Measurements from ENCODE around the gene SWSAP1.

SWSAP1 gene

GRCh38 chr19:11364935-11365334 is 9.5 kb upstream of the SWSAP1 start:
- no peak for TF ChIP-seq CTCF (IDR thresholded peaks at IDR 0.05; ENCODE audit: extremely low read depth, missing control alignments)
- DNase-seq (ENCODE audit: low spot score), result peak; percentile 7

DNA sequence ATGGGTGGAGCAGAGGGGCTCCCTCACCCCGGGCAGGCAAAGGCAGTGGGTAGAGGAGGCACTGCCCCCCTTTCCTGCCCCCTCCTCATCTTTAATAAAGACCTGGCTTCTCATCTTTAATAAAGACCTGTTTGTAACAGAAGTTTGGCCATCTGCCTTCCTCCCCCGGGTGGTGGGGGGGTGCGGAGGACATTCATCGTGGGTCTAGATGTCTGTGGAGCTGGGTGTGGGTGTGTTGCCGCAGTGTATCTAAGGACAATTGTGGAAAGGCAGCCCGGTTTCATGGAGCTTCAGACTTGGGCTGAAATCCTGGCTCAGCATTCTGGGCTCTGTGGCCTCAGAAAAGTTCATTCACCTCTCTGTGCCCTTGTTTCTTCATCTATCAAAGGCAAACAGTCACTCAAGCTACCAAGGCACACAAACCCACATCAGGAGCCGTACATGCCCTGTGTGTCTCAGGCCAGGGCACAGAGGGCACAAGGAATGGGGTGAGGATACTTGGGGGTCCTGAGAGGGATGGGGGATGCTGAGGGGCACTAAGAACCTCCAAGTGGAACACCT is 8.8 kb upstream of the SWSAP1 start:
- DNase-seq (ENCODE audit: low spot score), result peak; percentile 6

GRCh38 chr19:11367528-11367927 is 6.9 kb upstream of the SWSAP1 start:
- no peak for TF ChIP-seq CTCF (IDR thresholded peaks at IDR 0.05; ENCODE audit: extremely low read depth, missing control alignments)
- DNase-seq (ENCODE audit: low spot score), result no peak

More for the DNA sequence above, 8.8 kb upstream of the SWSAP1 start:
- TF ChIP-seq CTCF (IDR thresholded peaks at IDR 0.05; ENCODE audit: extremely low read depth, missing control alignments), result no peak

GRCh38 chr19:11370744-11371143 is 3.7 kb upstream of the SWSAP1 start:
- DNase-seq (ENCODE audit: low spot score), result no peak
- no peak for TF ChIP-seq CTCF (IDR thresholded peaks at IDR 0.05; ENCODE audit: extremely low read depth, missing control alignments)

GRCh38 chr19:11373166-11373884 is 1.1 kb upstream of the SWSAP1 start:
- no peak for DNase-seq (ENCODE audit: low spot score)
- no peak for TF ChIP-seq CTCF (IDR thresholded peaks at IDR 0.05; ENCODE audit: extremely low read depth, missing control alignments)

DNA sequence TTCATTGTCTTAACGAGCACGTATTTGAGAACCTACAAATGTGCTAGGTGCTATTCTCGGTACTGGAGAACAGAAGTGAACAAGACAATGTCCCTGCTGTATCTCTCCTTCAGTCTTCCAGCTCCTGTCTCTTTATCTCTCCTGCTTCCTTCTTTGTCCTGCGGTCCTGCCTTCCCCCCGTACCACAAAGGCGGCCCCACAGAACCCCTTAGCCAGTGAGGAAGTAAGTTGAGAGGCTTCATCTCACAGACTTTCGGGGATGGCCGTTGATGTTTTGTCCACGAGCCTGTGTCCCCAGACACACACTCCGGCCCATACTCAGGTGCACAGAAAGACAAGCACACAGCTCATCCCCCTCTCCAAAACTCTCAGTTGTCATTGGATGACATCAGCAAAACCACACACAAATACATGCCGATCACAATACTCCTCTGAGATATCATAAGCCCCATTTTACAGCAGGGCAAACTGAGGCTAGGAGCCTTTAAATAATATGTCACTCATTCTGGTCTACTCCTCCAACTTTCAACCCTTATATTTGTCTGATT is 507 bp upstream of the SWSAP1 start:
- no peak for DNase-seq (ENCODE audit: low spot score)
- no peak for TF ChIP-seq CTCF (IDR thresholded peaks at IDR 0.05; ENCODE audit: extremely low read depth, missing control alignments)

- no peak for TF ChIP-seq CTCF (IDR thresholded peaks at IDR 0.05; ENCODE audit: extremely low read depth, missing control alignments)
- peak; percentile 58 for DNase-seq (ENCODE audit: low spot score)
Observed at GRCh38 chr19:11375143-11375948, 880 bp downstream of the SWSAP1 start.

Measured in GM20000 (cell line).